ENCODE results near the gene PKNOX2.

Gene PKNOX2

GRCh38 chr11:125304876-125305275 is 140.3 kb downstream of the PKNOX2 start:
- Histone ChIP-seq H3K4me3 (IDR thresholded peaks at IDR 0.05; ENCODE audit: insufficient read depth, low read depth, low read length) (no peak overlapping the region), H3K4me1 (ENCODE audit: low read depth, poor library complexity, severe bottlenecking) (no peaks in the 10 kb centered on the region), H3K4me2 (no peak overlapping the region), H3K36me3 (ENCODE audit: insufficient read depth) (no peaks in the 10 kb centered on the region), H3K27ac (no peak overlapping the region), H3K79me2 (ENCODE audit: insufficient read depth, low read depth) (no peaks in the 10 kb centered on the region), H3K27me3 (ENCODE audit: insufficient read depth, low read depth) (no peaks in the 10 kb centered on the region), H2AFZ (ENCODE audit: low read depth) (no peak overlapping the region), H4K20me1 (ENCODE audit: insufficient read depth) (no peaks in the 10 kb centered on the region), H3K9ac (no peak overlapping the region)
- TF ChIP-seq CTCF (conservative IDR thresholded peaks at IDR 0.05; ENCODE audit: low read depth, low read length): no peak

GRCh38 chr11:125305345-125305744 is 140.8 kb downstream of the PKNOX2 start:
- no peaks in the 10 kb centered on the region for H4K20me1 ChIP-seq (ENCODE audit: insufficient read depth)
- no peak overlapping the region for H2AFZ ChIP-seq (ENCODE audit: low read depth)
- H3K4me1 ChIP-seq (ENCODE audit: low read depth, poor library complexity, severe bottlenecking): no peaks in the 10 kb centered on the region
- TF ChIP-seq CTCF (conservative IDR thresholded peaks at IDR 0.05; ENCODE audit: low read depth, low read length): no peak
- no peak overlapping the region for H3K9ac ChIP-seq
- no peak overlapping the region for H3K4me3 ChIP-seq (IDR thresholded peaks at IDR 0.05; ENCODE audit: insufficient read depth, low read depth, low read length)
- H3K36me3 ChIP-seq (ENCODE audit: insufficient read depth): no peaks in the 10 kb centered on the region
- no peaks in the 10 kb centered on the region for H3K79me2 ChIP-seq (ENCODE audit: insufficient read depth, low read depth)
- no peaks in the 10 kb centered on the region for H3K27me3 ChIP-seq (ENCODE audit: insufficient read depth, low read depth)
- no peak overlapping the region for H3K27ac ChIP-seq
- no peak overlapping the region for H3K4me2 ChIP-seq

GRCh38 chr11:125306476-125306875 is 141.9 kb downstream of the PKNOX2 start:
- H3K27ac ChIP-seq: no peak overlapping the region
- H2AFZ ChIP-seq (ENCODE audit: low read depth): no peak overlapping the region
- H3K36me3 ChIP-seq (ENCODE audit: insufficient read depth): no peaks in the 10 kb centered on the region
- no peak overlapping the region for H3K4me2 ChIP-seq
- no peaks in the 10 kb centered on the region for H3K4me1 ChIP-seq (ENCODE audit: low read depth, poor library complexity, severe bottlenecking)
- H3K9ac ChIP-seq: no peak overlapping the region
- no peaks in the 10 kb centered on the region for H3K27me3 ChIP-seq (ENCODE audit: insufficient read depth, low read depth)
- TF ChIP-seq CTCF (conservative IDR thresholded peaks at IDR 0.05; ENCODE audit: low read depth, low read length): no peak
- no peaks in the 10 kb centered on the region for H3K79me2 ChIP-seq (ENCODE audit: insufficient read depth, low read depth)
- no peak overlapping the region for H3K4me3 ChIP-seq (IDR thresholded peaks at IDR 0.05; ENCODE audit: insufficient read depth, low read depth, low read length)
- H4K20me1 ChIP-seq (ENCODE audit: insufficient read depth): no peaks in the 10 kb centered on the region

- Histone ChIP-seq H3K27ac (no peak overlapping the region), H3K4me2 (no peak overlapping the region), H3K9ac (no peak overlapping the region)
Measured at GRCh38 chr11:125308246-125308645, 143.7 kb downstream of the PKNOX2 start.

More at GRCh38 chr11:125308246-125308645, 143.7 kb downstream of the PKNOX2 start:
- Histone ChIP-seq H3K79me2 (ENCODE audit: insufficient read depth, low read depth) (no peaks in the 10 kb centered on the region), H3K4me1 (ENCODE audit: low read depth, poor library complexity, severe bottlenecking) (no peaks in the 10 kb centered on the region), H4K20me1 (ENCODE audit: insufficient read depth) (no peaks in the 10 kb centered on the region), H2AFZ (ENCODE audit: low read depth) (no peak overlapping the region), H3K36me3 (ENCODE audit: insufficient read depth) (no peaks in the 10 kb centered on the region), H3K27me3 (ENCODE audit: insufficient read depth, low read depth) (no peaks in the 10 kb centered on the region), H3K4me3 (IDR thresholded peaks at IDR 0.05; ENCODE audit: insufficient read depth, low read depth, low read length) (no peak overlapping the region)
- TF ChIP-seq CTCF (conservative IDR thresholded peaks at IDR 0.05; ENCODE audit: low read depth, low read length): no peak
